Right lobe of liver (tissue), 4 donors: ENCODE measurements around the gene CACFD1.

Experiments
- POLR2A ChIP-seq: fragments of 450-650 bp; IDR thresholded peaks from one replicate; pipeline ENCODE4 v1.6.1; 2017; ENCODE audit warnings: antibody characterized with exemption, mild to moderate bottlenecking
- TF ChIP-seq, protein P1 (sequence below), 4 donors: fragments of 200-600 bp in 3 of 4; fragments of 450-650 bp in 1 of 4; IDR thresholded peaks; one replicate each; pipeline versions ENCODE4 v1.5.1 to v1.8.0; 2016 to 2022; ENCODE audit warnings: antibody characterized with exemption in 4 of 4, mild to moderate bottlenecking in 2 of 4
- donor health status: DM: no; HTN: no; CAD: no.
- donor health status: DM: no; HTN: no; CAD: no.
- donor health status: DM: no; HTN: yes; CAD: no.

DNA sequence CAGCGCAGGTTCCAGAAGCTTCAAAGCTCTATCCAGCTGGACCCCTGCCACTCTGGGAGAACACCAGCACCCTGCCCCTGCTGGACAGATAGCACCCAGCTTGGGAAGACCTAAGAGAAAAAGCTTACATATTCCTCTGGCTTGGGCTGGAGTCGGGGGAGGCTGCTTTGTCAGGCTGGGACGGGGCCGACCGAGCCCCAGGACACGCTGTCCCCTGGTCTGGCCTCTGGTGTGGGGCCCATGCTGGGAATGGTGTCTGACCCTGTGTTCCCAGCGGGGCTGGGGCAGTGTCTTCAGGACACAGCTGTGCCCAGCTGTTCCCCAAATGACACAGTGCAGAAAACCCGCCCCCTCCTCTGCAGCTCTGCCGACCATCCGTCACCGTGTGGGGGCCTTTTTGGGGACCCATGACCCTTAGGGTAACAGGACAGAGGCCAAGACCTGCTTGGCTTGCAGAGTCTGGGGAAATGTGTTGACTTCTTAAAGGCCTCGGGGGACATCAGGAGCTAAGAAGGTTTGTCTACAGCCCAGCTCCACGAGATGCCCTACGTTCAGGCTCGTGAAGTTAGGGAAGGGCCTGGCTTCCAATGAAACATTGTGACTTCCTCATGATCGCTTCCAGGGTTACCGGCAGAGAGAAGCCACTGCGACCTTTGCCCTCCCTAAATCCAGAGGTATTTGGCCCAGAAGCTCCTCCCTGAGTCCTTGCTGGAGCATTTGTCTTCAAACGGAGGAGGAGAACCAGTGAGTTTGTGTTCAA lies 39.5 kb downstream of the CACFD1 start:
- no peak for TF ChIP-seq POLR2A
- TF ChIP-seq, protein P1, sequence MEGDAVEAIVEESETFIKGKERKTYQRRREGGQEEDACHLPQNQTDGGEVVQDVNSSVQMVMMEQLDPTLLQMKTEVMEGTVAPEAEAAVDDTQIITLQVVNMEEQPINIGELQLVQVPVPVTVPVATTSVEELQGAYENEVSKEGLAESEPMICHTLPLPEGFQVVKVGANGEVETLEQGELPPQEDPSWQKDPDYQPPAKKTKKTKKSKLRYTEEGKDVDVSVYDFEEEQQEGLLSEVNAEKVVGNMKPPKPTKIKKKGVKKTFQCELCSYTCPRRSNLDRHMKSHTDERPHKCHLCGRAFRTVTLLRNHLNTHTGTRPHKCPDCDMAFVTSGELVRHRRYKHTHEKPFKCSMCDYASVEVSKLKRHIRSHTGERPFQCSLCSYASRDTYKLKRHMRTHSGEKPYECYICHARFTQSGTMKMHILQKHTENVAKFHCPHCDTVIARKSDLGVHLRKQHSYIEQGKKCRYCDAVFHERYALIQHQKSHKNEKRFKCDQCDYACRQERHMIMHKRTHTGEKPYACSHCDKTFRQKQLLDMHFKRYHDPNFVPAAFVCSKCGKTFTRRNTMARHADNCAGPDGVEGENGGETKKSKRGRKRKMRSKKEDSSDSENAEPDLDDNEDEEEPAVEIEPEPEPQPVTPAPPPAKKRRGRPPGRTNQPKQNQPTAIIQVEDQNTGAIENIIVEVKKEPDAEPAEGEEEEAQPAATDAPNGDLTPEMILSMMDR (IDR thresholded peaks at IDR 0.05), result peak in 1 of 4 donors; percentile 15
